GM12878 (cell line): Measurements from ENCODE around the gene LCLAT1. TPM values are rescaled to one million over a fixed set of nuclear protein-coding genes. Genes with fewer than 3 reads are reported as not detected.

Experiments used
- ATAC-seq: fragments of 200-7000 bp; cut with Tn5 transposase; 3 replicates; pipeline ENCODE4 v1.9.1; 2020; ENCODE audit warnings: mild to moderate bottlenecking, moderate library complexity
- BruUV-seq: library from RNA; stranded (reverse); fragments of 400-500 nt; replicated peaks from 2 replicates; lab custom pipeline; 2021; lab: Mats Ljungman, UMichigan
- CTCF ChIA-PET: fragments of 300-600 bp; sonication (Branson Sonifier 250); formaldehyde crosslinking; extraction: SDS; loops from one replicate; lab custom pipeline; 2021; ENCODE audit warnings: inconsistent platforms; lab: Yijun Ruan, JAX
- POLR2A ChIA-PET: fragments of 350-600 bp; formaldehyde crosslinking; extraction: SDS; loops from one replicate; lab custom pipeline; 2021; ENCODE audit warnings: inconsistent platforms; lab: Charles Lee
- RAD21 ChIA-PET: fragments of 300-600 bp; sonication (Branson Sonifier 250); formaldehyde crosslinking; loops from one replicate; lab custom pipeline; 2023; ENCODE audit warnings: antibody characterized with exemption; ENCODE audit not compliant: unreplicated experiment; lab: Charles Lee
- SMC1A ChIA-PET: fragments of 300-600 bp; sonication (Branson Sonifier 250); formaldehyde crosslinking; loops from one replicate; lab custom pipeline; 2023; ENCODE audit not compliant: unreplicated experiment, uncharacterized antibody; lab: Charles Lee
- DNase-seq: peaks from one replicate; pipeline ENCODE4 v3.0.0-alpha.2; 2011; ENCODE audit warnings: low read depth, low spot score
- FAIRE-seq: peaks from 3 replicates; lab custom pipeline; 2011; peaks lifted over from hg19 to GRCh38; lab: Jason Lieb, UNC
- H2AFZ ChIP-seq: 2 replicates; pipeline ENCODE4 v1.6.0; 2011; ENCODE audit warnings: low read depth, low read length, control low read depth; ENCODE audit not compliant: control insufficient read depth
- H3K27ac ChIP-seq: 2 replicates; pipeline ENCODE4 v1.5.1; 2011; ENCODE audit warnings: control low read depth; ENCODE audit not compliant: control insufficient read depth, insufficient read depth
- H3K27me3 ChIP-seq, 2 experiments: replicated peaks in 1 of 2; 2 replicates each; pipeline versions ENCODE4 v1.6.0 to v1.6.1; 2011; ENCODE audit warnings: low read length in 1 of 2; ENCODE audit not compliant: control insufficient read depth in 2 of 2, insufficient read depth in 2 of 2
- H3K36me3 ChIP-seq, 2 experiments: 2 replicates each; pipeline ENCODE4 v1.5.1; 2011; ENCODE audit warnings: low read length in 1 of 2; ENCODE audit not compliant: control insufficient read depth in 2 of 2, insufficient read depth in 2 of 2
- H3K4me1 ChIP-seq: 2 replicates; pipeline ENCODE4 v1.6.1; 2011; ENCODE audit warnings: mild to moderate bottlenecking, low read length, moderate library complexity, mixed read lengths; ENCODE audit not compliant: control insufficient read depth, insufficient read depth
- H3K4me2 ChIP-seq: 2 replicates; pipeline ENCODE4 v1.6.0; 2011; ENCODE audit warnings: control low read depth; ENCODE audit not compliant: control insufficient read depth, insufficient read depth
- H3K4me3 ChIP-seq: fragments of 200-600 bp; sonication (generic); 2 replicates; pipeline ENCODE4 v1.5.1; 2016
- H3K79me2 ChIP-seq: 2 replicates; pipeline ENCODE4 v1.6.0; 2011; ENCODE audit warnings: low read length; ENCODE audit not compliant: control insufficient read depth, insufficient read depth
- H3K9ac ChIP-seq: 2 replicates; pipeline ENCODE4 v1.8.0; 2011; ENCODE audit warnings: low read length, control low read depth, mixed read lengths; ENCODE audit not compliant: control insufficient read depth, insufficient read depth
- H3K9me3 ChIP-seq: replicated peaks from 3 replicates; pipeline ENCODE4 v1.5.1; 2011; ENCODE audit warnings: mild to moderate bottlenecking, low read length; ENCODE audit not compliant: control insufficient read depth, insufficient read depth
- H4K20me1 ChIP-seq: 2 replicates; pipeline ENCODE4 v1.6.0; 2011; ENCODE audit not compliant: control insufficient read depth, insufficient read depth
- CHD1 ChIP-seq: IDR thresholded peaks from 2 replicates; pipeline ENCODE4 v1.6.1; 2012; ENCODE audit warnings: low read depth, low read length, improper control_type of control experiment
- E4F1 ChIP-seq: fragments of 450-650 bp; IDR thresholded peaks from 2 replicates; pipeline ENCODE4 v1.6.1; 2018; ENCODE audit warnings: borderline replicate concordance, mild to moderate bottlenecking; ENCODE audit not compliant: partially characterized antibody
- EP300 ChIP-seq, 2 experiments: fragments of 150-350 bp in 1 of 2; IDR thresholded peaks; 2 replicates each; pipeline ENCODE4 v1.6.1; 2011 to 2012; ENCODE audit warnings: low read depth in 2 of 2, low read length in 2 of 2, borderline replicate concordance in 1 of 2, improper control_type of control experiment in 1 of 2, inconsistent platforms in 1 of 2; ENCODE audit not compliant: control insufficient read depth in 1 of 2
- EZH2 ChIP-seq: IDR thresholded peaks from 2 replicates; pipeline ENCODE4 v1.6.1; 2012; ENCODE audit warnings: low read depth, mild to moderate bottlenecking, control low read depth, inconsistent platforms, low read length, borderline replicate concordance; ENCODE audit not compliant: control insufficient read depth
- HSF1 ChIP-seq: fragments of 150-350 bp; IDR thresholded peaks from 2 replicates; pipeline ENCODE4 v1.6.1; 2014; ENCODE audit warnings: mild to moderate bottlenecking, low read depth, low read length
- MTA3 ChIP-seq: IDR thresholded peaks from 2 replicates; pipeline ENCODE4 v1.6.1; 2012; ENCODE audit warnings: low read length, inconsistent platforms, borderline replicate concordance
- MXI1 ChIP-seq: fragments of 150-350 bp; IDR thresholded peaks from 2 replicates; pipeline ENCODE4 v1.6.1; 2011; ENCODE audit warnings: low read depth, mild to moderate bottlenecking, inconsistent platforms, low read length, improper control_type of control experiment
- NR2F1 ChIP-seq: fragments of 450-650 bp; conservative IDR thresholded peaks from 2 replicates; pipeline ENCODE4 v1.6.1; 2017; ENCODE audit warnings: mild to moderate bottlenecking
- POU2F2 ChIP-seq: IDR thresholded peaks from 3 replicates; pipeline ENCODE4 v1.6.1; 2011; ENCODE audit warnings: low read depth, mild to moderate bottlenecking, low read length, borderline replicate concordance
- SPI1 ChIP-seq: IDR thresholded peaks from 2 replicates; pipeline ENCODE4 v1.6.1; 2011; ENCODE audit warnings: low read depth, mild to moderate bottlenecking, low read length, moderate library complexity, borderline replicate concordance; ENCODE audit not compliant: insufficient read depth
- STAT1 ChIP-seq: fragments of 450-650 bp; conservative IDR thresholded peaks from 2 replicates; pipeline ENCODE4 v1.6.1; 2014; ENCODE audit warnings: antibody characterized with exemption, mild to moderate bottlenecking
- ZNF217 ChIP-seq: fragments of 450-650 bp; IDR thresholded peaks from 2 replicates; pipeline ENCODE4 v1.6.1; 2017; ENCODE audit warnings: antibody characterized with exemption, mild to moderate bottlenecking
- WGBS: methylation state at CpG from one replicate; pipeline ENCODE4 v1.1.6; 2016; ENCODE audit warnings: low lambda C conversion rate; ENCODE audit not compliant: insufficient replicate concordance, insufficient coverage; ENCODE audit errors: missing lambda C conversion rate; 5-methylcytosine and 5-hydroxymethylcytosine counted together
- in situ Hi-C: fragments of 300-500 bp; cut with MboI; formaldehyde crosslinking; loops from 9 replicates; pipeline ENCODE4 v1.14.3; 2018; ENCODE audit warnings: mixed read lengths
- intact Hi-C: fragments of 100-400 bp; cut with micrococcal nuclease; formaldehyde crosslinking; loops from one replicate; pipeline ENCODE4 v1.14.2; 2022; ENCODE audit not compliant: unreplicated experiment
- polyA plus RNA-seq, 11 experiments: library from polyadenylated mRNA; depleted of rRNA in 4 of 11; unstranded in 6 of 11; stranded (reverse) in 5 of 11; fragments of >200 nt; fragmentation: Nextera tagmentation in 4 of 11; fragmentation: Illumina TruSeq in 1 of 11; extraction: Ambion mirVana in 4 of 11; extraction: Trizol in 1 of 11; gene quantifications; 1 replicate in 1 of 11; 2 replicates in 10 of 11; pipeline versions ENCODE4 v1.2.1 to v1.2.3, GENCODE V29; 2011 to 2016; ENCODE audit warnings: inconsistent platforms in 2 of 11, missing spikeins in 2 of 11, low read depth in 1 of 11
- total RNA-seq, 4 experiments: library from RNA; depleted of rRNA in 3 of 4; stranded (reverse); fragments of >200 nt in 3 of 4; fragmentation: Illumina TruSeq in 1 of 4; extraction: Trizol in 1 of 4; gene quantifications; 2 replicates each; pipeline versions ENCODE4 v1.2.1 to v1.2.3, GENCODE V29; 2013 to 2021

The LCLAT1 gene
- total and polyA plus RNA-seq, 10 of the 15 experiments (the other 5 are each of a cell fraction or from before 2014, with no cell fraction given), result 8.1 to 33.0 (median 15.9) TPM

- Histone ChIP-seq H3K9me3 (peaks cover 10% of the 10 kb centered on the region), H2AFZ (no peak overlapping the region), H3K4me1 (no peaks in the 10 kb centered on the region), H3K36me3 (no peaks in the 10 kb centered on the region; a peak in 1 of 4 replicates), H3K27ac (no peak overlapping the region), H3K4me3 (no peak overlapping the region), H3K79me2 (no peaks in the 10 kb centered on the region; the same call in none of the 2 replicates), H3K9ac (no peak overlapping the region), H3K4me2 (no peak overlapping the region), H3K27me3 (no peaks in the 10 kb centered on the region), H4K20me1 (no peaks in the 10 kb centered on the region)
- WGBS, result 95% methylated on average over 1 of the region's 1 CpG
- TF ChIP-seq CHD1 (no peak), MXI1 (no peak), NR2F1 (no peak), POU2F2 (no peak), STAT1 (no peak), MTA3 (no peak), E4F1 (no peak), EP300 (IDR thresholded peaks at IDR 0.05; ENCODE audit: borderline replicate concordance in 1 of 2, control insufficient read depth in 1 of 2, low read depth in 2 of 2, low read length in 2 of 2) (no peak), SPI1 (no peak), ZNF217 (no peak), HSF1 (no peak), EZH2 (no peak)
- FAIRE-seq, result no peak
- intact Hi-C loops (no loop called here), in situ Hi-C loops (no loop called here)
- ChIA-PET SMC1A (interaction anchor here (1.0 to 4.3 kb wide), 7 partner anchors 10 to 72 kb away, joined by 3 to 41 read pairs (median 5); no protein-coding TSS in a partner anchor), RAD21 (interaction anchor here (0.9 to 1.6 kb wide), 3 partner anchors 9 to 18 kb away, joined by 3 to 6 read pairs (median 3); no protein-coding TSS in a partner anchor), POLR2A (interaction anchor here (1.2 to 2.0 kb wide), 2 partner anchors 11 to 13 kb away, joined by 3 to 7 read pairs; no protein-coding TSS in a partner anchor), CTCF (interaction anchor here (1.3 to 2.0 kb wide), 5 partner anchors 13 to 328 kb away, joined by 3 to 5 read pairs (median 3); no protein-coding TSS in a partner anchor)
- no peak for ATAC-seq
- DNase-seq, result no peak
- BruUV-seq, result no TSS peak
These were observed 46.4 kb downstream of the LCLAT1 start for GRCh38 chr2:30493440-30493839.
